ENCODE measurements around the gene INPP4B.

DNA sequence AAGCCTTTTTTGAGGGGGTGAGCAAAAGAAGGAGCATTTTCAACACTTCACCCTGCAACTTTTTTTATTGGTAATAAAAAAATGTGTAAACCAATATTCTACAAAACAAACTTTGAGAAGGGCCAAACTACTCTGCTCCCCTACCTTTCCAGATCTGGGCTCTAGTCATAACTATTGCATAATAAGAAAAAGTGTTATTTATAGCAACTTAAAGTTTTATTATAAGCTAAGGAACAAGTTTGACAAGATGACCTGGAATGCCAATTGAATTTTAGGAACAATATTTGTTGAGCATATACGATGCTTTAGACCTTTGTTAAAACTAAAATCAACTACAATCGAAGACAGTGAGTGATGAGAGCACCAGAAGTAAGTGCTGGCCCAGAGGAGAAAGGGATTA lies 800.1 kb downstream of the INPP4B start:
- no peak for TF ChIP-seq POLR2A (IDR thresholded peaks at IDR 0.05; ENCODE audit: low read depth, low read length)
- no peak for TF ChIP-seq RAD21 (IDR thresholded peaks at IDR 0.05; ENCODE audit: low read length)
- TF ChIP-seq, protein P1, sequence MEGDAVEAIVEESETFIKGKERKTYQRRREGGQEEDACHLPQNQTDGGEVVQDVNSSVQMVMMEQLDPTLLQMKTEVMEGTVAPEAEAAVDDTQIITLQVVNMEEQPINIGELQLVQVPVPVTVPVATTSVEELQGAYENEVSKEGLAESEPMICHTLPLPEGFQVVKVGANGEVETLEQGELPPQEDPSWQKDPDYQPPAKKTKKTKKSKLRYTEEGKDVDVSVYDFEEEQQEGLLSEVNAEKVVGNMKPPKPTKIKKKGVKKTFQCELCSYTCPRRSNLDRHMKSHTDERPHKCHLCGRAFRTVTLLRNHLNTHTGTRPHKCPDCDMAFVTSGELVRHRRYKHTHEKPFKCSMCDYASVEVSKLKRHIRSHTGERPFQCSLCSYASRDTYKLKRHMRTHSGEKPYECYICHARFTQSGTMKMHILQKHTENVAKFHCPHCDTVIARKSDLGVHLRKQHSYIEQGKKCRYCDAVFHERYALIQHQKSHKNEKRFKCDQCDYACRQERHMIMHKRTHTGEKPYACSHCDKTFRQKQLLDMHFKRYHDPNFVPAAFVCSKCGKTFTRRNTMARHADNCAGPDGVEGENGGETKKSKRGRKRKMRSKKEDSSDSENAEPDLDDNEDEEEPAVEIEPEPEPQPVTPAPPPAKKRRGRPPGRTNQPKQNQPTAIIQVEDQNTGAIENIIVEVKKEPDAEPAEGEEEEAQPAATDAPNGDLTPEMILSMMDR (conservative IDR thresholded peaks at IDR 0.05; ENCODE audit: low read depth, low read length): no peak
- TF ChIP-seq NFE2L2 (IDR thresholded peaks at IDR 0.05; ENCODE audit: low read depth, low read length): no peak
- TF ChIP-seq RCOR1 (IDR thresholded peaks at IDR 0.05; ENCODE audit: insufficient replicate concordance, low read length): no peak
- no peak for TF ChIP-seq MAFK (IDR thresholded peaks at IDR 0.05; ENCODE audit: low read depth, low read length)
